Activated CD8-positive, alpha-beta memory T cell treated with anti-CD3 and anti-CD28 coated beads, Interleukin-2, amount 50 U/mL, for 48 hours (primary cell): Measurements from ENCODE around the gene CYP1A2.
"Not testable (repeated sequence)": the region's sequence is repeated elsewhere in the genome, so short reads cannot be mapped to it uniquely, and the experiment has no call there.

Experiments used
- DNase-seq: peaks from one replicate; pipeline ENCODE4 v3.0.0-alpha.2; 2020

Gene CYP1A2, protein sequence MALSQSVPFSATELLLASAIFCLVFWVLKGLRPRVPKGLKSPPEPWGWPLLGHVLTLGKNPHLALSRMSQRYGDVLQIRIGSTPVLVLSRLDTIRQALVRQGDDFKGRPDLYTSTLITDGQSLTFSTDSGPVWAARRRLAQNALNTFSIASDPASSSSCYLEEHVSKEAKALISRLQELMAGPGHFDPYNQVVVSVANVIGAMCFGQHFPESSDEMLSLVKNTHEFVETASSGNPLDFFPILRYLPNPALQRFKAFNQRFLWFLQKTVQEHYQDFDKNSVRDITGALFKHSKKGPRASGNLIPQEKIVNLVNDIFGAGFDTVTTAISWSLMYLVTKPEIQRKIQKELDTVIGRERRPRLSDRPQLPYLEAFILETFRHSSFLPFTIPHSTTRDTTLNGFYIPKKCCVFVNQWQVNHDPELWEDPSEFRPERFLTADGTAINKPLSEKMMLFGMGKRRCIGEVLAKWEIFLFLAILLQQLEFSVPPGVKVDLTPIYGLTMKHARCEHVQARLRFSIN

DNA sequence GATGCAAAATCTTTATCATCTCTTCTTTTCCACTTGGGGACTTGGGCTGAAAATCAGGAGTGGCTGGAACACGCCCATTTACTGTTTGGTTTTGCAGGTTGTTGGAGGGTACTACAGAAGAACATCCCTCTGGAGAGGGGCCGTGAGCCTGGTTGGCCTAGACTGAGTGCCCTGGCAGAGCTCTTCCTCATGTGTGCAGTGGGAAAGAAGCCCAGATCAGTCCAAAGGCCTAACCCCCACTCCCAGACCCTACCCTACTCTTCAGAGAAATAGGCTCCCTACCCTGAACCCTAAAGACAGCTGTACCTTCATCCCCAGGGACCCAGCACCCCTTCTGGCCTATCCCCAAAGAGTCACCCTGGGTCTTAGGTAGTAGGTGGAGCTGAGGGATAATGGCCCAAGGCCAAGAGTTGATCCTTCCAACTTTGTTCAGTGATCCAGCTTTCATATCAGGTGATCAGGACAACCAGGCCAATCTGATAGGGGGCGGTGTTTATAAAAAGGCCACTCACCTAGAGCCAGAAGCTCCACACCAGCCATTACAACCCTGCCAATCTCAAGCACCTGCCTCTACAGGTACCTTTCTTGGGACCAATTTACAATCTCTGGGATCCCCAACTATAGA lies at the start of gene CYP1A2:
TSS of gene CYP1A2 (plus strand) at position 524 of the 625 bp plus-strand sequence. CDS start 894 bp downstream, outside the sequence.
- DNase-seq: no peak

DNA sequence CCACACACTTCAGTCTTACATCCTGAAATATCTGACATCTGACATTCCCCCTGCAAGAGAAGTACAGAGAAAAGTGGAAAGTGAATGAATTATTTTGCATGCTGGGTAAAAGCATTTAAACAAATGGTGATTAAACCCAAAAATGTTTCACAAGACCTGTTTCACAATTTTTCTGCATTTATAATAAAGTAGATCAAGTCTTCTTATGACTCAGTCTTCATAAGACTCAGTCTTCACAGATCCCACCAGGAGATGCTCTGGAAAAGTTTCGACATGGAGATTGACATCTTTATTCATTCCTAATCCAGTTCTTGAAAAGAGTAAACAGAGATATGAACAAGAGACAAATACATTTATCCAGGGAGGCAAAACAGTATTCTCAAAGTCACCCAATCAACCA lies 39.6 kb upstream of the CYP1A2 start:
- no peak for DNase-seq

- DNase-seq: no peak
Measured at GRCh38 chr15:74709892-74710291, 38.8 kb upstream of the CYP1A2 start.

DNA sequence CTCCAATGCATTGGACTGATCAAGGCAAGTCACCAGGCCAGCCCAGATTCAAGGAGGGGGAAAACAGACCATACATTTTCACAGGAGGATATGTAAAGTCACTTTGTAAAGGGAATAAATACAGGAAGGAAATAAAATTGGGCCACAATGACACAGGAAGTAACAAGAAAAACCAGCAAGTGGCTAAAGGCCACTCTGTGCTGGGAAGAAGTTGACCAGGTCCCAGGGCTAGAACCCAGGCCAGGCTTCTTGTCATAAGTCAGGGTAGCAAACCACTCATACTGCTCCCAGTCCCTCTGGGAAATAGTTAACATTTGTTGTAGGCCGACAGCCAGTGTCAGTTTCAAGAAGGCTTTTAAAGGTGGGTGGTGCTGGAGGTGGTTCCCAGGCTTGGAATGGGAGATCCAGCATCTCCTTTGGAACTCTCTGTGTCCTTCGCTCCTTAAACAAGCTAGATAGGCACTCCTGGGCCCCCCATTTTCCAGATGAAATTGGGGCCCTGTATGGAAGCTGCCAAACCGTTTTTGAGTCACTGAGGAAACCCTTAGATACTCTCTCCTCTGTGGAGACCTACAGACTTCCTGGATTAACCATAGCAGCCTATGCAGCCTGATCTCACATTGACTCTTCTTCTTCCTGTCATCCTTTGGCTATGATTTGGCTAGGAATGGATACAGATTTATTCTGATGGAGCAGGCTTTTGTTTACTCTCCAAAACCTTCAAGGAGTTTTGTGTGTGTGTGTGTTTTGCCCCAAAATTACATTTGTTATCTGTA lies 38.1 kb upstream of the CYP1A2 start:
- DNase-seq: no peak

DNA sequence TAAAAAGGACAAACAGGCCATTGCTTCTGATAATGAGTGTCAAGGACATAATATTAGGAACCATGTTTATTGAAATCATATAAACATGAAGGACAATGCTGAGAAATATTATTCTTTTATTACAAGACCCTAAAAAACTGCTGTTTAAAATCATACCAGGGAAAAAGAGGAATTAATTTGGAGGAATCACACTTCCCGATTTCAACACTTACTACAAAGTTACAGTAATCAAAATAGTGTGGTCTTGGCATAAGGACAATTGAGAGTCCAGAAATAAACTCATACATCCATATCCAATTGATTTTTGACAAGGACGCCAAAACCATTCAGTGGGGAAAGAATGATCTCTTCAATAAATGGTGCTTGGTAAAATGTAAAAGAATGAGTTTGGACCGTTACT lies 36.3 kb upstream of the CYP1A2 start:
- DNase-seq: no peak

DNA sequence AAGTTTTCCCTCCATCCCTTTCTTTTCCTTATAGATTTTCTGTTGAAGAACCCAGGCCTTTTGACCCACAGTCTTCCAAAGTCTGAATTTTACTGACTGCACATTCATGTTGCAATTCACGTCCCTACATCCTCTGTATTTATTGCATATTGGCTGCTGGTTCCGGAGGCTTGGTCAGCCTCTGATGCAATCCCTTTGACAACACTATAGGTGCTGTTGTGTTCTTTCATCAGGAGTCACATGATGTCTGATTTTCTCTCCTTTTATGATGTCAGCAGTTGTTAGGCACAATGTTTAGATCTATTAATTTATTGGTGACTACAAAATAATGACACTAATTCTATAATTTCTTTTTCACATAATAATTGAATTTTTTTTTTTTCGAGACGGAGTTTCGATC lies 32.0 kb upstream of the CYP1A2 start:
- DNase-seq: no peak

DNA sequence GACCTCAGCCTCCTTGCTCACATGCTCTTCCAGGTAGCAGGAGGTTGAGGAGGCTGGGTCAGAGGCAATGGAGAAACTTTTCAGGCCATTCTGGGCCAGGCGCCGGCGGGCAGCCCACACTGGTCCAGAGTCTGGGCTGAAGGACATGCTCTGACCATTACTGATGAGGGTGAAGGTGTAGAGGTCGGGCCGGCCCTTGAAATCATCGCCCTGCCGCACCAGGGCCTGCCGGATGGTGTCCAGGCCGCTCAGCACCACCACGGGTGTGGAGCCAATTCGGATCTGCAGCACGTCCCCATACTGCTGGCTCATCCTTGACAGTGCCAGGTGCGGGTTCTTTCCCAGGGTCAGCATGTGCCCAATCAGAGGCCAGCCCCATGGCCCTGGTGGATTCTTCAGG lies 26.1 kb upstream of the CYP1A2 start:
- no peak for DNase-seq

DNA sequence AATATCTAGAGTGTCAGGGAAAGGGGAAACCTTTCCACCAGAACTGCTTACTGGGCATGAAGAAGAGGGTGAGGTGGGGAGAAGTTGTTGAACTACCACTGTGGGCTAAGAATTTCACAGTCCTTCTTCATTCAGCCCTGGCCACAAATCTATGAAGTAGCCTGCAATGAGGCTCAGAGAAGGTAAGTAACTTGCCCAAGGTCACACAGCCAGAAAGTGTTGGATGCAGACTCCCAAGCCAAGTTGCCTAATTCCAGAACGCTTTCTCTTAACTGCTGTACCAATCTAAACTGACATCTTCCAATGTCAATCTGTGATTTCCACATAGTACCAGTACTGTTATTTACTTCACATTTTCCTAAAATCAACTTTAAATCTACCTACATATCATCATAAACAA lies 25.5 kb upstream of the CYP1A2 start:
- no peak for DNase-seq

GRCh38 chr15:74723754-74724334 lies 24.8 kb upstream of the CYP1A2 start:
- DNase-seq: no peak

- DNase-seq: no peak
Measured at GRCh38 chr15:74724570-74725224, 23.9 kb upstream of the CYP1A2 start.

GRCh38 chr15:74725225-74725774 lies 23.3 kb upstream of the CYP1A2 start, which contains the start of gene CYP1A1:
Gene CYP1A1, minus strand, starts transcription at chr15:74725528. Its CDS starts 2,431 bp downstream, at chr15:74723097.
- DNase-seq: peak; percentile 59

GRCh38 chr15:74725845-74726773 lies 22.5 kb upstream of the CYP1A2 start:
- peak; percentile 83 for DNase-seq

- DNase-seq: no peak
Measured at GRCh38 chr15:74726774-74727164, 21.9 kb upstream of the CYP1A2 start.

DNA sequence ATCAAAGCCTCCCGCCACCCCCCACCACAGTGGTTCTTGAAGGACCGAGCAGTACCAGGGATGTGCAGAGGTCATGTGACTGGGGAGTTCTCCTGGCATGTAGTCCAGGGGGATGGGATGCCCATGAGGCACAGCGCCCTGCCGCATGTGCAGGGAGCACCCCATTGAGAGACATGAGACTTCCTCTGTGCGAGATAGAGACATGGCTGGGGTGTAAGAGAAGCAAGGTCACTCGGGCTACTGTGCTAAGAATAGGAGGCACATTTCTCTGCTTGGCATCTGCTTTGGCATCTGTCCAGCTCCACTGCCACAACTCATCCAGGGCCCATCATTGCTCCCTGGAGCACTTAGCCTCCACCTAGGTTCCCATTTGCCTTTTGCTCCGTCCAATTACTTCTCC lies 20.9 kb upstream of the CYP1A2 start:
- DNase-seq: no peak

DNA sequence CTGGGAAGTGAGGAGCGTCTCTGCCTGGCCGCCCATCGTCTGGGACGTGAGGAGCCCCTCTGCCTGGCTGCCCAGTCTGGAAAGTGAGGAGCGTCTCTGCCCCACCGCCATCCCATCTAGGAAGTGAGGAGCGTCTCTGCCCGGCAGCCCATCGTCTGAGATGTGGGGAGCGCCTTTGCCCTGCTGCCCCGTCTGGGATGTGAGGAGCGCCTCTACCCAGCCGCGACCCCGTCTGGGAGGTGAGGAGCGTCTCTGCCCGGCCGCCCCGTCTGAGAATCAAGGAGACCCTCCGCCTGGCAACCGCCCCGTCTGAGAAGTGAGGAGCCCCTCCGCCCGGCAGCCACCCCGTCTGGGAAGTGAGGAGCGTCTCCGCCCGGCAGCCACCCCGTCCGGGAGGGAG lies 19.9 kb upstream of the CYP1A2 start:
- DNase-seq: not testable (repeated sequence)

- DNase-seq: not testable (repeated sequence)
Measured at GRCh38 chr15:74729372-74729771, 19.3 kb upstream of the CYP1A2 start.

GRCh38 chr15:74730619-74731316 lies 17.9 kb upstream of the CYP1A2 start:
- no peak for DNase-seq

DNA sequence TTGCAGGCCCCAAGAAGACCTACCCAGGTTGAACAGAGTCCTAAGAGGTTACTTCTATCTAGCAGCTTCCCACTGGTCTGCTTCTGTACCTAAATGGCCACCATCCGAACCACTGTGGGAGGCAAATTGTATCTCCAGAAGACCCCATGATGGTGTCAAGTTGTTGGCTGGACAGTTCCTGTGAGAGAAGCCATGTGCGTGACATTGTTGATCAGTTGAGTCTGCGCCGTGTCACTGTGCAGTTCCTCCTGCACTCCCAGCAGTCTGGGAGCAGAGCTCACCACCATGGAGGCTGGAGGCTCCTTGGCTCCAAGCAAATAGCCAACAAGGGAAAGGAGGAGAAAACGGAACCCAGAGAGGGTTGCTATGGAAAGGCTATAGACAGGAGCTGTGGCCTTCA lies 15.8 kb upstream of the CYP1A2 start:
- DNase-seq: no peak

GRCh38 chr15:74733269-74733668 lies 15.4 kb upstream of the CYP1A2 start:
- no peak for DNase-seq

DNA sequence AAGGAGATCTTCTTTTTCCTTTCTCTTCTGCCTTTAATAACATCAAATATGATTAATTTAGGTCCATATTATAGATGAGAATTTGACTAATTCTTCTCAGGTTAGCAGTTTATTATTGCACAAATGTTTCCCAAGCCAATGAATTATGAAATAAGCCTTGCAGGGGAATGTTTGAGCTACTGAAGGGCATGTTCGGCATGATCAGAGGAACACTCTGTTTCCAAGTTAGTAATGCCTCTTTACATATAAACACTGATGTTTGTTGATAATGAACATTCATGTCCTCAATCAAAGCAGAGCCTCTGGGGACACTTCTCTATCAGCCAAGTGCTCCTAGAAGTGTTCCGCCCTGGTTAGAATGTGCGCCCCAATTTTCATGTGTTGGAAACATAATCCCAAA lies 13.3 kb upstream of the CYP1A2 start:
- DNase-seq: no peak
